ENCODE results near the gene COL8A2.
"Not testable (repeated sequence)": the region's sequence is repeated elsewhere in the genome, so short reads cannot be mapped to it uniquely, and the experiment has no call there.

Gene COL8A2

GRCh38 chr1:36125129-36125991, at the start of gene COL8A2:
Gene COL8A2, minus strand, starts transcription at chr1:36125222. Its CDS starts 24,980 bp downstream, at chr1:36100242.
- DNase-seq, result no peak

GRCh38 chr1:36174713-36175112, 49.7 kb upstream of the COL8A2 start:
- no peak for DNase-seq

- no peak for DNase-seq
These were observed 48.0 kb upstream of the COL8A2 start for GRCh38 chr1:36172983-36173382.

GRCh38 chr1:36172017-36172747, 47.2 kb upstream of the COL8A2 start:
- DNase-seq, result no peak

- no peak for DNase-seq
These were observed 45.8 kb upstream of the COL8A2 start for GRCh38 chr1:36170643-36171412.

- DNase-seq, result no peak
These were observed 43.5 kb upstream of the COL8A2 start for GRCh38 chr1:36168514-36168913.

GRCh38 chr1:36166938-36167905, 42.2 kb upstream of the COL8A2 start:
- peak; percentile 60 for DNase-seq

GRCh38 chr1:36166136-36166535, 41.1 kb upstream of the COL8A2 start:
- no peak for DNase-seq

GRCh38 chr1:36165145-36165544, 40.1 kb upstream of the COL8A2 start:
- no peak for DNase-seq

- DNase-seq, result no peak
These were observed 39.3 kb upstream of the COL8A2 start for GRCh38 chr1:36164361-36164760.

GRCh38 chr1:36163426-36163825, 38.4 kb upstream of the COL8A2 start:
- no peak for DNase-seq

- DNase-seq, result no peak
These were observed 37.7 kb upstream of the COL8A2 start for GRCh38 chr1:36162680-36163239.

GRCh38 chr1:36161641-36162531, 36.9 kb upstream of the COL8A2 start:
- DNase-seq, result no peak

GRCh38 chr1:36160949-36161485, 36.0 kb upstream of the COL8A2 start:
- DNase-seq, result peak; percentile 47

- DNase-seq, result no peak
These were observed 35.4 kb upstream of the COL8A2 start for GRCh38 chr1:36160388-36160948.

GRCh38 chr1:36159614-36160387, 34.8 kb upstream of the COL8A2 start:
- no peak for DNase-seq

GRCh38 chr1:36158827-36159252, 33.8 kb upstream of the COL8A2 start:
- not testable (repeated sequence) for DNase-seq

- no peak for DNase-seq
These were observed 33.2 kb upstream of the COL8A2 start for GRCh38 chr1:36157973-36158826.

All from T1000 (cell line).